Suprapubic skin (tissue), 4 donors: ENCODE results near the gene DNAH2. TPM values are rescaled to one million over a fixed set of nuclear protein-coding genes. Genes with fewer than 3 reads are reported as not detected.

Experiments used
- DNase-seq, 2 donors: peaks; one replicate each; pipeline ENCODE4 v3.0.0-alpha.2; 2019; ENCODE audit warnings: low spot score in 2 of 2
- H3K27ac ChIP-seq: fragments of 200-600 bp; sonication (generic); one replicate; pipeline ENCODE4 v1.5.1; 2019
- H3K27me3 ChIP-seq: fragments of 200-600 bp; sonication (generic); one replicate; pipeline ENCODE4 v1.5.1; 2019
- H3K36me3 ChIP-seq: fragments of 200-600 bp; sonication (generic); one replicate; pipeline ENCODE4 v1.5.1; 2019
- H3K4me1 ChIP-seq: fragments of 200-600 bp; sonication (generic); one replicate; pipeline ENCODE4 v1.5.1; 2019
- H3K4me3 ChIP-seq: fragments of 200-600 bp; sonication (generic); one replicate; pipeline ENCODE4 v1.5.1; 2019; ENCODE audit warnings: mild to moderate bottlenecking
- H3K9me3 ChIP-seq: fragments of 200-600 bp; sonication (generic); one replicate; pipeline ENCODE4 v1.5.1; 2019
- EP300 ChIP-seq: sonication (generic); formaldehyde crosslinking; IDR thresholded peaks from one replicate; pipeline ENCODE4 v1.6.1; 2017; ENCODE audit warnings: antibody characterized with exemption
- POLR2A ChIP-seq, 2 donors: fragments of 450-650 bp; IDR thresholded peaks; one replicate each; pipeline ENCODE4 v1.6.1; 2017; ENCODE audit warnings: antibody characterized with exemption in 2 of 2, mild to moderate bottlenecking in 2 of 2, moderate library complexity in 2 of 2
- POLR2AphosphoS5 ChIP-seq, 3 donors: sonication (generic); formaldehyde crosslinking; IDR thresholded peaks; one replicate each; pipeline ENCODE4 v1.6.1; 2017; ENCODE audit warnings: antibody characterized with exemption in 3 of 3
- WGBS: methylation state at CpG from one replicate; pipeline ENCODE4 v1.1.5; 2018; 5-methylcytosine and 5-hydroxymethylcytosine counted together
- total RNA-seq, 4 donors: library from RNA; depleted of rRNA; stranded (reverse); fragments of >200 nt; gene quantifications; one replicate each; pipeline ENCODE4 v1.1.0, GENCODE V29; 2016
- TF ChIP-seq, protein P1 (sequence below), 2 donors: fragments of 200-600 bp in 1 of 2; fragments of 450-650 bp in 1 of 2; sonication (generic) in 1 of 2; IDR thresholded peaks; one replicate each; pipeline ENCODE4 v1.5.1; 2016 to 2019; ENCODE audit warnings: antibody characterized with exemption in 2 of 2, mild to moderate bottlenecking in 1 of 2, moderate library complexity in 1 of 2

Gene DNAH2
- total RNA-seq, 4 donors from 2014 or later, result 0.08 to 0.19 TPM; not detected in 2

DNA sequence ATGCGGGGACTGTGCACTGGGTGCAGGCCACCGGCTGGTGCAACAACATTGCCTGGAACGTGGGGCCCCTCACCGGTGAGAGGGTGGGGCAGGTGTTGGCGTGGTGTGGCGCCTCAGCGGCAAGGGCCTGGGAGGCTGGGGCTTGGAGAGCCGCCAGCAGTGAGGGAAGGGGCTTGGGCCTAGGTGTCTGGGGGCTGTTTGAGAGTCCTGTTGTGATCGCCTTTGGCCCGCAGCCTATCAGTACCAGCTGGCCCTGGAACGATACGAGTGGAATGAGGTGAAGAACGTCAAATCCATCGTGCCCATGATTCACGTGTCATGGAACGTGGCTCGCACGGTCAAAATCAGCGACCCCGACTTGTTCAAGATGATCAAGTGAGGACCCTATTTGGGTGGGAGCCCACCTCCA, 134.7 kb downstream of the DNAH2 start:
- Histone ChIP-seq H3K27ac (no peak overlapping the region), H3K9me3 (no peaks in the 10 kb centered on the region), H3K4me3 (no peak overlapping the region), H3K4me1 (peaks cover 45% of the 10 kb centered on the region), H3K36me3 (peaks cover 52% of the 10 kb centered on the region), H3K27me3 (no peaks in the 10 kb centered on the region)
- WGBS, result 65% methylated on average over 11 of the region's 20 CpGs
- peak; percentile 70 to 77 for DNase-seq
- TF ChIP-seq EP300 (no peak), POLR2A (IDR thresholded peaks at IDR 0.05) (no peak), POLR2AphosphoS5 (IDR thresholded peaks at IDR 0.05) (no peak)
- TF ChIP-seq, protein P1, sequence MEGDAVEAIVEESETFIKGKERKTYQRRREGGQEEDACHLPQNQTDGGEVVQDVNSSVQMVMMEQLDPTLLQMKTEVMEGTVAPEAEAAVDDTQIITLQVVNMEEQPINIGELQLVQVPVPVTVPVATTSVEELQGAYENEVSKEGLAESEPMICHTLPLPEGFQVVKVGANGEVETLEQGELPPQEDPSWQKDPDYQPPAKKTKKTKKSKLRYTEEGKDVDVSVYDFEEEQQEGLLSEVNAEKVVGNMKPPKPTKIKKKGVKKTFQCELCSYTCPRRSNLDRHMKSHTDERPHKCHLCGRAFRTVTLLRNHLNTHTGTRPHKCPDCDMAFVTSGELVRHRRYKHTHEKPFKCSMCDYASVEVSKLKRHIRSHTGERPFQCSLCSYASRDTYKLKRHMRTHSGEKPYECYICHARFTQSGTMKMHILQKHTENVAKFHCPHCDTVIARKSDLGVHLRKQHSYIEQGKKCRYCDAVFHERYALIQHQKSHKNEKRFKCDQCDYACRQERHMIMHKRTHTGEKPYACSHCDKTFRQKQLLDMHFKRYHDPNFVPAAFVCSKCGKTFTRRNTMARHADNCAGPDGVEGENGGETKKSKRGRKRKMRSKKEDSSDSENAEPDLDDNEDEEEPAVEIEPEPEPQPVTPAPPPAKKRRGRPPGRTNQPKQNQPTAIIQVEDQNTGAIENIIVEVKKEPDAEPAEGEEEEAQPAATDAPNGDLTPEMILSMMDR (IDR thresholded peaks at IDR 0.05), result no peak

DNA sequence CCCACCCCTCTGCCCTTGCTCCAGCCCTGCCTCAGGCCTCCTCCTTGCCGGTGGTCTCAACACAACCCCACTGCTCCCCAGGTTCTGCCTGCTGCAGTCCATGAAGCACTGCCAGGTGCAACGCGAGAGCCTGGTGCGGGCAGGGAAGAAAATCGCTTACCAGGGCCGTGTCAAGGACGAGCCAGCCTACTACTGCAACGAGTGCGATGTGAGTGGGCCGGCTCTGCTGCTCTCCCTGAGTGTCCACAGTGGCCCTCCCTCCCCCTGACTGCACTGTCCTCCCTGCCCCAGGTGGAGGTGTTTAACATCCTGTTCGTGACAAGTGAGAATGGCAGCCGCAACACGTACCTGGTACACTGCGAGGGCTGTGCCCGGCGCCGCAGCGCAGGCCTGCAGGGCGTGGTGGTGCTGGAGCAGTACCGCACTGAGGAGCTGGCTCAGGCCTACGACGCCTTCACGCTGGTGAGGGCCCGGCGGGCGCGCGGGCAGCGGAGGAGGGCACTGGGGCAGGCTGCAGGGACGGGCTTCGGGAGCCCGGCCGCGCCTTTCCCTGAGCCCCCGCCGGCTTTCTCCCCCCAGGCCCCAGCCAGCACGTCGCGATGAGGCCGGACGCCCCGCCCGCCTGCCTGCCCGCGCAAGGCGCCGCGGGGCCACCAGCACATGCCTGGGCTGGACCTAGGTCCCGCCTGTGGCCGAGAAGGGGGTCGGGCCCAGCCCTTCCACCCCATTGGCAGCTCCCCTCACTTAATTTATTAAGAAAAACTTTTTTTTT, 135.6 kb downstream of the DNAH2 start:
- 63% methylated on average over 33 of the region's 51 CpGs for WGBS
- no peak overlapping the region for H3K27ac ChIP-seq

DNA sequence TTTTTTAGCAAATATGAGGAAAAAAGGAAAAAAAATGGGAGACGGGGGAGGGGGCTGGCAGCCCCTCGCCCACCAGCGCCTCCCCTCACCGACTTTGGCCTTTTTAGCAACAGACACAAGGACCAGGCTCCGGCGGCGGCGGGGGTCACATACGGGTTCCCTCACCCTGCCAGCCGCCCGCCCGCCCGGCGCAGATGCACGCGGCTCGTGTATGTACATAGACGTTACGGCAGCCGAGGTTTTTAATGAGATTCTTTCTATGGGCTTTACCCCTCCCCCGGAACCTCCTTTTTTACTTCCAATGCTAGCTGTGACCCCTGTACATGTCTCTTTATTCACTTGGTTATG, 136.1 kb downstream of the DNAH2 start:
- peaks cover 38% of the 10 kb centered on the region for H3K36me3 ChIP-seq
- H3K27me3 ChIP-seq, result no peaks in the 10 kb centered on the region
- no peaks in the 10 kb centered on the region for H3K9me3 ChIP-seq
- TF ChIP-seq POLR2AphosphoS5 (IDR thresholded peaks at IDR 0.05) (no peak), POLR2A (IDR thresholded peaks at IDR 0.05) (no peak), EP300 (no peak)
- TF ChIP-seq, protein P1 (IDR thresholded peaks at IDR 0.05), result no peak
- peak in 1 of 2 donors; percentile 79 for DNase-seq
- H3K4me3 ChIP-seq, result no peak overlapping the region
- H3K4me1 ChIP-seq, result peaks cover 51% of the 10 kb centered on the region
- WGBS, result 87% methylated on average over 21 of the region's 21 CpGs
- H3K27ac ChIP-seq, result no peak overlapping the region

More for the DNA sequence above, 135.6 kb downstream of the DNAH2 start:
- Histone ChIP-seq H3K4me3 (no peak overlapping the region), H3K9me3 (no peaks in the 10 kb centered on the region), H3K27me3 (no peaks in the 10 kb centered on the region), H3K36me3 (peaks cover 44% of the 10 kb centered on the region), H3K4me1 (peaks cover 46% of the 10 kb centered on the region)
- TF ChIP-seq POLR2AphosphoS5 (IDR thresholded peaks at IDR 0.05), result peak in 1 of 3 donors; percentile 36
- TF ChIP-seq, protein P1 (IDR thresholded peaks at IDR 0.05), result no peak
- DNase-seq, result peak in 1 of 2 donors; percentile 71

DNA sequence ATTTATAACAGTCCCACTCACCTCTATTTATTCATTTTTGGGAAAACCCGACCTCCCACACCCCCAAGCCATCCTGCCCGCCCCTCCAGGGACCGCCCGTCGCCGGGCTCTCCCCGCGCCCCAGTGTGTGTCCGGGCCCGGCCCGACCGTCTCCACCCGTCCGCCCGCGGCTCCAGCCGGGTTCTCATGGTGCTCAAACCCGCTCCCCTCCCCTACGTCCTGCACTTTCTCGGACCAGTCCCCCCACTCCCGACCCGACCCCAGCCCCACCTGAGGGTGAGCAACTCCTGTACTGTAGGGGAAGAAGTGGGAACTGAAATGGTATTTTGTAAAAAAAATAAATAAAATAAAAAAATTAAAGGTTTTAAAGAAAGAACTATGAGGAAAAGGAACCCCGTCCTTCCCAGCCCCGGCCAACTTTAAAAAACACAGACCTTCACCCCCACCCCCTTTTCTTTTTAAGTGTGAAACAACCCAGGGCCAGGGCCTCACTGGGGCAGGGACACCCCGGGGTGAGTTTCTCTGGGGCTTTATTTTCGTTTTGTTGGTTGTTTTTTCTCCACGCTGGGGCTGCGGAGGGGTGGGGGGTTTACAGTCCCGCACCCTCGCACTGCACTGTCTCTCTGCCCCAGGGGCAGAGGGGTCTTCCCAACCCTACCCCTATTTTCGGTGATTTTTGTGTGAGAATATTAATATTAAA, 136.7 kb downstream of the DNAH2 start:
- no peak overlapping the region for H3K4me3 ChIP-seq
- DNase-seq, result peak in 1 of 2 donors; percentile 78
- 82% methylated on average over 31 of the region's 31 CpGs for WGBS
- TF ChIP-seq EP300 (no peak), POLR2A (IDR thresholded peaks at IDR 0.05) (no peak), POLR2AphosphoS5 (IDR thresholded peaks at IDR 0.05) (no peak)
- TF ChIP-seq, protein P1 (IDR thresholded peaks at IDR 0.05), result no peak
- H3K36me3 ChIP-seq, result peaks cover 32% of the 10 kb centered on the region
- peaks cover 57% of the 10 kb centered on the region for H3K4me1 ChIP-seq
- no peak overlapping the region for H3K27ac ChIP-seq
- H3K27me3 ChIP-seq, result no peaks in the 10 kb centered on the region
- H3K9me3 ChIP-seq, result no peaks in the 10 kb centered on the region
